ENCODE data around the gene NUDT3. TPM values are rescaled to one million over a fixed set of nuclear protein-coding genes. Genes with fewer than 3 reads are reported as not detected.

NUDT3 gene
- polyA plus RNA-seq, 1 of the 3 experiments (the other 2 are of a cell fraction): 11.9 TPM

DNA sequence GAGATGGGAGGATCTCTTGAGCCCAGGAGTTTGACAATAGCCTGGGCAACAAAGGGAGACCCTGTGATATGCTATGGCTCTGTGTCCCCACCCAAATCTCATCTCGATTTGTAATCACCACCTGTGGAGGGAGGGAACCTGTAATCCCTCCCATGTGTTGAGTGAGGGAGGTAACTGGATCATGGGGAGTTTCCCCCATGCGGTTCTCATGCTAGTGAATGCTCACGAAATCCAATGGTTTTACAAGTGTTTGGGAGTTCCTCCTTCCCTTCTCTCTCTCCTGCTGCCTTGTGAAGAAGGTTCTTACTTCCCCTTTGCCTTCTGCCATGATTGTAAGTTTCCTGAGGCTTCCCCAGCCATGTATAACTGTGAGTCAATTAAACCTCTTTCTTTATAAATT is 3.4 kb downstream of the NUDT3 start (continued):
- TF ChIP-seq, protein P1, sequence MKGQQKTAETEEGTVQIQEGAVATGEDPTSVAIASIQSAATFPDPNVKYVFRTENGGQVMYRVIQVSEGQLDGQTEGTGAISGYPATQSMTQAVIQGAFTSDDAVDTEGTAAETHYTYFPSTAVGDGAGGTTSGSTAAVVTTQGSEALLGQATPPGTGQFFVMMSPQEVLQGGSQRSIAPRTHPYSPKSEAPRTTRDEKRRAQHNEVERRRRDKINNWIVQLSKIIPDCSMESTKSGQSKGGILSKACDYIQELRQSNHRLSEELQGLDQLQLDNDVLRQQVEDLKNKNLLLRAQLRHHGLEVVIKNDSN (IDR thresholded peaks at IDR 0.05; ENCODE audit: borderline replicate concordance, low read depth): no peak
- TF ChIP-seq TAF1 (IDR thresholded peaks at IDR 0.05; ENCODE audit: borderline replicate concordance, low read depth, low read length) (no peak), GATA2 (CRISPR knock-in tag; IDR thresholded peaks at IDR 0.05) (no peak), RAD21 (IDR thresholded peaks at IDR 0.05; ENCODE audit: low read length) (no peak), YY1 (IDR thresholded peaks at IDR 0.05; ENCODE audit: low read depth) (no peak), MEF2A (IDR thresholded peaks at IDR 0.05; ENCODE audit: borderline replicate concordance, low read depth) (no peak)

DNA sequence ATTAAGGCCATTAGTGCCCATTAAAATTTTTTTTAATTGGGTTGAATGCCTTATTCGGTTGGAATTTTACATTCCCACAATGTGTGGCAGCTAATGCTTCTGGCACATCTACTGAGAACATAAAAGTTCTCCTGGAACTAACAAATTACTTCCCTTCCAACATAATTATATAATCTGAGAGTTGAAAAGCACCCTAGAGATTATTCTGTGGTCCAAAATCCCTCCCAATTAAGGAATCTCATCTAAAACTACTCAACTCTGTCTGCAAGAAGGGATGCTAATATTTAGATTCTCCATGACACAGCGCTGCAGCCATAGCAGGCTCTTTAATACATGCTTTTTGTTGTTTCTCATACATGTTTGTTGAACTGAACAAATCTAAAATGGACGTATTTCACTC is 4.0 kb downstream of the NUDT3 start:
- CTCF ChIA-PET: interaction anchor here (0.6 to 1.0 kb wide), 4 partner anchors 12 to 993 kb away, joined by 3 to 4 read pairs (median 3); partner anchors contain the start of gene SMIM29
- no peak overlapping the region for H3K4me2 ChIP-seq
- H4K20me1 ChIP-seq (ENCODE audit: insufficient read depth): peaks cover 51% of the 10 kb centered on the region
- no peak for DNase-seq
- peaks cover 89% of the 10 kb centered on the region for H3K79me2 ChIP-seq (ENCODE audit: insufficient read depth)
- no peaks in the 10 kb centered on the region for H3K36me3 ChIP-seq (replicated peaks in 1 of 2; ENCODE audit: control insufficient read depth in 1 of 2, insufficient read depth in 2 of 2, low read length in 1 of 2)
- peaks cover 3 to 15% of the 10 kb centered on the region in 2 experiments; a peak in 2 of 4 replicates for H3K4me1 ChIP-seq (ENCODE audit: control insufficient read depth in 1 of 2, insufficient read depth in 2 of 2, low read depth in 1 of 2, low read length in 1 of 2)
- H3K9me3 ChIP-seq: no peaks in the 10 kb centered on the region
- H3K27me3 ChIP-seq (ENCODE audit: insufficient read depth): no peaks in the 10 kb centered on the region
- 93% methylated on average over 3 of the region's 3 CpGs for WGBS (ENCODE audit: low lambda C conversion rate)
- H3K4me3 ChIP-seq (ENCODE audit: low read depth in 2 of 2, low read length in 1 of 2): no peak overlapping the region
- no peak overlapping the region for H2AFZ ChIP-seq (ENCODE audit: low read depth)
- no peak overlapping the region for H3K9ac ChIP-seq
- POLR2A ChIA-PET: no interaction called here
- no peaks in the 10 kb centered on the region for H3K9me2 ChIP-seq
- no peak overlapping the region for H3K27ac ChIP-seq (ENCODE audit: low read depth in 2 of 2, low read length in 1 of 2)
- peaks cover 9% of the 10 kb centered on the region for H3F3A ChIP-seq (replicated peaks; ENCODE audit: insufficient read depth)
- TF ChIP-seq, protein P2, sequence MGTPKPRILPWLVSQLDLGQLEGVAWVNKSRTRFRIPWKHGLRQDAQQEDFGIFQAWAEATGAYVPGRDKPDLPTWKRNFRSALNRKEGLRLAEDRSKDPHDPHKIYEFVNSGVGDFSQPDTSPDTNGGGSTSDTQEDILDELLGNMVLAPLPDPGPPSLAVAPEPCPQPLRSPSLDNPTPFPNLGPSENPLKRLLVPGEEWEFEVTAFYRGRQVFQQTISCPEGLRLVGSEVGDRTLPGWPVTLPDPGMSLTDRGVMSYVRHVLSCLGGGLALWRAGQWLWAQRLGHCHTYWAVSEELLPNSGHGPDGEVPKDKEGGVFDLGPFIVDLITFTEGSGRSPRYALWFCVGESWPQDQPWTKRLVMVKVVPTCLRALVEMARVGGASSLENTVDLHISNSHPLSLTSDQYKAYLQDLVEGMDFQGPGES (IDR thresholded peaks at IDR 0.05; ENCODE audit: low read depth, low read length): no peak
- TF ChIP-seq, protein P3, sequence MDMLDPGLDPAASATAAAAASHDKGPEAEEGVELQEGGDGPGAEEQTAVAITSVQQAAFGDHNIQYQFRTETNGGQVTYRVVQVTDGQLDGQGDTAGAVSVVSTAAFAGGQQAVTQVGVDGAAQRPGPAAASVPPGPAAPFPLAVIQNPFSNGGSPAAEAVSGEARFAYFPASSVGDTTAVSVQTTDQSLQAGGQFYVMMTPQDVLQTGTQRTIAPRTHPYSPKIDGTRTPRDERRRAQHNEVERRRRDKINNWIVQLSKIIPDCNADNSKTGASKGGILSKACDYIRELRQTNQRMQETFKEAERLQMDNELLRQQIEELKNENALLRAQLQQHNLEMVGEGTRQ (IDR thresholded peaks at IDR 0.05; ENCODE audit: borderline replicate concordance, low read depth, low read length): no peak
- no peak for TF ChIP-seq NRF1 (IDR thresholded peaks at IDR 0.05; ENCODE audit: low read depth, low read length)
- TF ChIP-seq, protein P4, sequence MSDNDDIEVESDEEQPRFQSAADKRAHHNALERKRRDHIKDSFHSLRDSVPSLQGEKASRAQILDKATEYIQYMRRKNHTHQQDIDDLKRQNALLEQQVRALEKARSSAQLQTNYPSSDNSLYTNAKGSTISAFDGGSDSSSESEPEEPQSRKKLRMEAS (IDR thresholded peaks at IDR 0.05; ENCODE audit: low read depth): no peak
- no peak for TF ChIP-seq EZH2phosphoT487 (IDR thresholded peaks at IDR 0.05; ENCODE audit: borderline replicate concordance, low read depth)
- no peak for TF ChIP-seq SIN3A (IDR thresholded peaks at IDR 0.05; ENCODE audit: borderline replicate concordance, low read depth, low read length)
- no peak for TF ChIP-seq MXI1 (IDR thresholded peaks at IDR 0.05; ENCODE audit: low read depth, low read length)
- no peak for TF ChIP-seq FOXM1 (IDR thresholded peaks at IDR 0.05; ENCODE audit: low read depth)
- TF ChIP-seq, protein P5, sequence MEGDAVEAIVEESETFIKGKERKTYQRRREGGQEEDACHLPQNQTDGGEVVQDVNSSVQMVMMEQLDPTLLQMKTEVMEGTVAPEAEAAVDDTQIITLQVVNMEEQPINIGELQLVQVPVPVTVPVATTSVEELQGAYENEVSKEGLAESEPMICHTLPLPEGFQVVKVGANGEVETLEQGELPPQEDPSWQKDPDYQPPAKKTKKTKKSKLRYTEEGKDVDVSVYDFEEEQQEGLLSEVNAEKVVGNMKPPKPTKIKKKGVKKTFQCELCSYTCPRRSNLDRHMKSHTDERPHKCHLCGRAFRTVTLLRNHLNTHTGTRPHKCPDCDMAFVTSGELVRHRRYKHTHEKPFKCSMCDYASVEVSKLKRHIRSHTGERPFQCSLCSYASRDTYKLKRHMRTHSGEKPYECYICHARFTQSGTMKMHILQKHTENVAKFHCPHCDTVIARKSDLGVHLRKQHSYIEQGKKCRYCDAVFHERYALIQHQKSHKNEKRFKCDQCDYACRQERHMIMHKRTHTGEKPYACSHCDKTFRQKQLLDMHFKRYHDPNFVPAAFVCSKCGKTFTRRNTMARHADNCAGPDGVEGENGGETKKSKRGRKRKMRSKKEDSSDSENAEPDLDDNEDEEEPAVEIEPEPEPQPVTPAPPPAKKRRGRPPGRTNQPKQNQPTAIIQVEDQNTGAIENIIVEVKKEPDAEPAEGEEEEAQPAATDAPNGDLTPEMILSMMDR (IDR thresholded peaks at IDR 0.05): no peak
- TF ChIP-seq RAD21 (IDR thresholded peaks at IDR 0.05; ENCODE audit: low read length): no peak
- no peak for TF ChIP-seq GABPA (IDR thresholded peaks at IDR 0.05; ENCODE audit: low read depth)
- TF ChIP-seq, protein P1 (IDR thresholded peaks at IDR 0.05; ENCODE audit: borderline replicate concordance, low read depth): no peak
- TF ChIP-seq RCOR1 (IDR thresholded peaks at IDR 0.05; ENCODE audit: low read length): no peak
- no peak for TF ChIP-seq CHD2 (IDR thresholded peaks at IDR 0.05; ENCODE audit: low read length, partially characterized antibody)
